COLO668 (cell line): ENCODE measurements around the gene PCBP1.
"Not testable (repeated sequence)": the region's sequence is repeated elsewhere in the genome, so short reads cannot be mapped to it uniquely, and the experiment has no call there.

Source experiments
- DNase-seq: peaks from one replicate; lab custom pipeline; 2025; ENCODE audit not compliant: unreplicated experiment; lab: John Stamatoyannopoulos, UW

Gene PCBP1

DNA sequence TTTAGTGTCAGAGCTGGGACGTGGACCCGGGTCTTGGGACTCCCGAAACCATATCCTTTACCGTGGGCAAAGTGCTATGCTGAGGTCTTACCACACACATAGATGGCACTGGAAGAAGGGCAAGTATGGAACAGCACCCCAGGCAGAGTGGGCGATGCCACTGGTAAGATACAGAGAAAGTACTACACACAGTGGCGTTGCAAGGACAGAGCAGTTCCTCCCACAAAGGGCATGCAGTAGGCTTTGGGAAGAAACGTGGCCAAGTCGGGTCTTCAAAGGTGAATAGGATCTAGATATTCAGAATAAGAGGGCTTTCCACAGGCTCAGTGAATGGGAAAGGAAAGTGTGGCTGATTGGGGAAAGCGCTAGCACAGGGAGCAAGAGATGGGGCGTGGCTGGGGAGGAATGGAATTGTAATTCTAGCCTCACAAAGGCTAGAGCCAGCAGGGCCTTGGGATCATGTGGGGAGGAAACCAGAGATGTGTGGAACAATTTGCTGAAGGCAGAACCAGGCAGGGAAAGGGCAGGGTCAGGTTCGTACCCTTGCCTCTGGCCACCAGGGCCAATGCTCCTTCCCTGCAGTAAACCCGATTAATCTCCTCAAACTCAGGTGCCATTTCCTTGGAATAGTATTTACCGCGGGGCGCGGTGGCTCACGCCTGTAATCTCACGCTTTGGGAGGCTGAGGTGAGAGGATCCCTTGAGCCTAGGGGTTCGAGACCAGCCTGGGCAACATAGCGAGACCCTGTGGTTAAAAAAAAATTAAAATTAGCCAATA, 36.0 kb downstream of the PCBP1 start:
- DNase-seq, result no peak

GRCh38 chr2:70123829-70124116, 36.5 kb downstream of the PCBP1 start:
- DNase-seq, result no peak

GRCh38 chr2:70124983-70125480, 37.8 kb downstream of the PCBP1 start:
- DNase-seq, result peak; percentile 77

DNA sequence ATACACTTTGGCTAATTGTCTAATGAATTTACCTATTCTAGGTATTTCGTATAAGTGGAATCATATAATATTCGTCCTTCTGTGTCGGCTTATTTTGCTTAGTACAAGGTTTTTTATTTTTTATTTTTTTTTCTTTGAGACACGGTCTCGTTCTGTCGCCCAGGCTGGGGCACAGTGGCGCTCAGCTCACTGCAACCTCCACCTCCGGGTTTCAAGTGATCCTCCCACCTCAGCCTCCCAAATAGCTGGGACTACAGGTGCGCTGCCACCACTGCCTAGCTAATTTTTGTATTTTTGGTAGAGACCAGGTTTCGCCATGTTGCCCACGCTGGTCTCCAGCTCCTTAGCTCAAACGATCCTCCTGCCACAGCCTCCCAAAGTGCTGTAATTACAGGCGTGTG, 38.2 kb downstream of the PCBP1 start:
- DNase-seq, result no peak

DNA sequence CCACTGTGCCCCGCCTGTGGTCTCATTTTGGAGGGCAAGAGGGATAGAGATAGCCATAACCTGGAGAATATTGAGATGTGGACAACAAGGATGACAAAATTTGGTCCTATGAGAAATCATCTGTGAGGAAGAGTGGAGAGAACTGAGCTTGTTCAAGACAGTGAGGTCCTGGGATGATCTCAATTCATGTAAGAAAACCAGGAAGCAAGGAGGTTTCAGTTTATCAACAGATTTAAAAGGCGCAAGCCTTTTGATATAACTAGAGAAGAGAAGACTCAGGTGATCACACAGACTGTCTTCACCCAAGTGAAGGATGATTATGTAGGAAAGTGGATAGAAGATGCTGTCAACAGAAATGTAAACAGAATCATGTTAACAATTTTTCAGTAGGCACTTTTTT, 39.1 kb downstream of the PCBP1 start:
- no peak for DNase-seq

DNA sequence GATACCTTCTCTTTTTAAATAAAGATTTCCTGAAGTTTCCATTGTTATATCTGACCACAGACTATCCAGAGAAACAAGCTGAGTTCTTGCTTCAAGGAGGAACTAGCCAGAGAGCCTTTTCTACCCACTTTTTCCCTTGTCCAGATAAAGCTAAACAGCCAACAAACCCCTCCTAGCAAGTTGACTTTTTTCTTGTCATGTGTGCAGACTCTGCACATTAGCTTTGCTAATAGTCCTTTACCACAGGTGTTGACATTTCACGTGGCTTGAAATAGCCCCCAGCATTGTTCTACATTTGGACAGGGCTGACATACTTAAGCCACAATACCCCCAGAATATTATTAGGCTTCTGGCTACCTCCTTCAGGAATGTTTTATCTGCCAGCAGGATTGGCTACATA, 40.7 kb downstream of the PCBP1 start:
- no peak for DNase-seq

- not testable (repeated sequence) for DNase-seq
Observed at GRCh38 chr2:70131344-70132143, 44.3 kb downstream of the PCBP1 start.

GRCh38 chr2:70132244-70133126, 45.2 kb downstream of the PCBP1 start:
- peak; percentile 52 for DNase-seq

DNA sequence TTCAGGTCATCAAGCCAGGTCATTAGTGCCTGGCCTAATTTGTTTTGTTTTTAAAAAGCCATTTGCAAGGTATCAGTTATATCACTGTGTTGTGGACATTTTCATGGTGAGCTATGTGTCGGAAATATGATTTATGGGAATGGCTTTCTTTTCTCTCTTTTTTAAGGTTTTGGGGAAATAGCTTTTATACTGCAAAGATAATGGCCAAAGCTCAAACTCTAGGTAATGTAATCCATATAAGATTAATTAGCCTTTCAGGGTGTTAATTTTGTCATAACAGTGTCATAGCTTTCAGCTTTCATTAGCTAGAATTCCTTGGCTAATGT, 45.8 kb downstream of the PCBP1 start:
- DNase-seq, result no peak

GRCh38 chr2:70133491-70134322, 46.4 kb downstream of the PCBP1 start:
- DNase-seq, result no peak

- not testable (repeated sequence) for DNase-seq
Observed at GRCh38 chr2:70134323-70134983, 47.2 kb downstream of the PCBP1 start.
